HepG2 (cell line): ENCODE results near the gene MALRD1. TPM values are rescaled to one million over a fixed set of nuclear protein-coding genes. Genes with fewer than 3 reads are reported as not detected.

ENCODE experiments used
- JUN ChIP-seq: sonication (generic); formaldehyde crosslinking; IDR thresholded peaks from 2 replicates; pipeline ENCODE4 v1.4.0; 2020; ENCODE audit warnings: mild to moderate bottlenecking, missing genetic modification reagents
- KDM6A ChIP-seq: IDR thresholded peaks from 2 replicates; pipeline ENCODE4 v1.6.1; 2016; ENCODE audit warnings: low read depth
- RARA ChIP-seq: IDR thresholded peaks from 2 replicates; pipeline ENCODE4 v1.6.1; 2016; ENCODE audit warnings: missing genetic modification reagents, missing compliant biosample characterization
- ZBTB3 ChIP-seq: sonication (generic); formaldehyde crosslinking; IDR thresholded peaks from 2 replicates; pipeline ENCODE4 v1.4.0; 2020; ENCODE audit warnings: low read depth, mild to moderate bottlenecking, moderate library complexity, missing genetic modification reagents, borderline replicate concordance
- ZNF205 ChIP-seq: IDR thresholded peaks from 2 replicates; pipeline ENCODE4 v1.6.1; 2018; ENCODE audit warnings: missing biosample characterization, missing genetic modification reagents
- polyA plus RNA-seq, 8 experiments: library from polyadenylated mRNA; depleted of rRNA in 3 of 8; stranded (reverse) in 7 of 8; unstranded in 1 of 8; fragments of >200 nt; fragmentation: Illumina TruSeq in 4 of 8; extraction: Trizol in 4 of 8; gene quantifications; 2 replicates each; pipeline versions ENCODE4 v1.2.1 to v1.2.3, GENCODE V29; 2011 to 2016; ENCODE audit warnings: low read depth in 4 of 8, missing spikeins in 1 of 8, mixed read lengths in 1 of 8; ENCODE audit not compliant: insufficient read depth in 1 of 8
- total RNA-seq, 5 experiments: library from RNA; depleted of rRNA; stranded (reverse); fragments of >200 nt; fragmentation: Illumina TruSeq; extraction: Trizol; gene quantifications; 2 replicates each; pipeline ENCODE4 v1.2.3, GENCODE V29; 2016; ENCODE audit warnings: low read depth in 1 of 5
- TF ChIP-seq, protein P1 (sequence below), 2 experiments: IDR thresholded peaks; 2 replicates each; pipeline ENCODE4 v1.6.1; 2011 to 2012; ENCODE audit warnings: low read length in 2 of 2, borderline replicate concordance in 1 of 2, low read depth in 1 of 2, mild to moderate bottlenecking in 1 of 2, moderate library complexity in 1 of 2
- TF ChIP-seq, protein P2 (sequence below): sonication (generic); formaldehyde crosslinking; IDR thresholded peaks from 2 replicates; pipeline ENCODE4 v1.4.0; 2020; ENCODE audit warnings: missing genetic modification reagents
- TF ChIP-seq, protein P3 (sequence below): sonication (generic); formaldehyde crosslinking; IDR thresholded peaks from 2 replicates; pipeline ENCODE4 v1.4.0; 2020; ENCODE audit warnings: missing genetic modification reagents, mild to moderate bottlenecking, borderline replicate concordance
- TF ChIP-seq, protein P4 (sequence below): sonication (generic); formaldehyde crosslinking; IDR thresholded peaks from 2 replicates; pipeline ENCODE4 v1.4.0; 2020; ENCODE audit warnings: low read depth, mild to moderate bottlenecking, missing genetic modification reagents
- TF ChIP-seq, protein P5 (sequence below): sonication (generic); formaldehyde crosslinking; IDR thresholded peaks from 2 replicates; pipeline ENCODE4 v1.4.0; 2020; ENCODE audit warnings: missing genetic modification reagents
- TF ChIP-seq, protein P6 (sequence below): sonication (generic); formaldehyde crosslinking; IDR thresholded peaks from 2 replicates; pipeline ENCODE4 v1.8.1; 2022; ENCODE audit warnings: low read depth, mild to moderate bottlenecking, missing genetic modification reagents

Gene MALRD1
- total and polyA plus RNA-seq, 2 of the 13 experiments (the other 11 are each of a cell fraction or from before 2014, with no cell fraction given), result 5.7 to 15.4 TPM

DNA sequence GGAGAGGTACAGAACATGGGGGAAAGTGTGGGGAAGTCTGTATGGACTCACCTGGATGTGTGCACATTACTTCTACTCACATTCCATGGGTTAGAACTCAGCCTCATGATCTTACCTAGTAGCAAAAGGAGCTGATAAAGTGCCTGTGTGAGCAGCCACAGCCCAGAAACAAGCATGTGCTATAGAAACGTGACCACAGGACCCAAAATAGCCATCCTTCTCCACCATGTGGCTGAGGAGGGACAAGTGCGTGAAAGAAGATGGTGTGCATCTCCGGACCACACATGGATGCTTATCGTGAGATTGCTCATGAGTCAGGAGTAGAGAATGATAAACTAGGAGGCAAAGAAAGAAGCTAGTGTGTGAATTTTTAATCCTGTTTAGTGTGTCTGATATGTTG lies 431.3 kb downstream of the MALRD1 start (continued):
- TF ChIP-seq, protein P1, sequence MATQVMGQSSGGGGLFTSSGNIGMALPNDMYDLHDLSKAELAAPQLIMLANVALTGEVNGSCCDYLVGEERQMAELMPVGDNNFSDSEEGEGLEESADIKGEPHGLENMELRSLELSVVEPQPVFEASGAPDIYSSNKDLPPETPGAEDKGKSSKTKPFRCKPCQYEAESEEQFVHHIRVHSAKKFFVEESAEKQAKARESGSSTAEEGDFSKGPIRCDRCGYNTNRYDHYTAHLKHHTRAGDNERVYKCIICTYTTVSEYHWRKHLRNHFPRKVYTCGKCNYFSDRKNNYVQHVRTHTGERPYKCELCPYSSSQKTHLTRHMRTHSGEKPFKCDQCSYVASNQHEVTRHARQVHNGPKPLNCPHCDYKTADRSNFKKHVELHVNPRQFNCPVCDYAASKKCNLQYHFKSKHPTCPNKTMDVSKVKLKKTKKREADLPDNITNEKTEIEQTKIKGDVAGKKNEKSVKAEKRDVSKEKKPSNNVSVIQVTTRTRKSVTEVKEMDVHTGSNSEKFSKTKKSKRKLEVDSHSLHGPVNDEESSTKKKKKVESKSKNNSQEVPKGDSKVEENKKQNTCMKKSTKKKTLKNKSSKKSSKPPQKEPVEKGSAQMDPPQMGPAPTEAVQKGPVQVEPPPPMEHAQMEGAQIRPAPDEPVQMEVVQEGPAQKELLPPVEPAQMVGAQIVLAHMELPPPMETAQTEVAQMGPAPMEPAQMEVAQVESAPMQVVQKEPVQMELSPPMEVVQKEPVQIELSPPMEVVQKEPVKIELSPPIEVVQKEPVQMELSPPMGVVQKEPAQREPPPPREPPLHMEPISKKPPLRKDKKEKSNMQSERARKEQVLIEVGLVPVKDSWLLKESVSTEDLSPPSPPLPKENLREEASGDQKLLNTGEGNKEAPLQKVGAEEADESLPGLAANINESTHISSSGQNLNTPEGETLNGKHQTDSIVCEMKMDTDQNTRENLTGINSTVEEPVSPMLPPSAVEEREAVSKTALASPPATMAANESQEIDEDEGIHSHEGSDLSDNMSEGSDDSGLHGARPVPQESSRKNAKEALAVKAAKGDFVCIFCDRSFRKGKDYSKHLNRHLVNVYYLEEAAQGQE (IDR thresholded peaks at IDR 0.05; ENCODE audit: borderline replicate concordance in 1 of 2, low read depth in 1 of 2, low read length in 2 of 2), result no peak
- TF ChIP-seq RARA, result no peak
- TF ChIP-seq, protein P2, sequence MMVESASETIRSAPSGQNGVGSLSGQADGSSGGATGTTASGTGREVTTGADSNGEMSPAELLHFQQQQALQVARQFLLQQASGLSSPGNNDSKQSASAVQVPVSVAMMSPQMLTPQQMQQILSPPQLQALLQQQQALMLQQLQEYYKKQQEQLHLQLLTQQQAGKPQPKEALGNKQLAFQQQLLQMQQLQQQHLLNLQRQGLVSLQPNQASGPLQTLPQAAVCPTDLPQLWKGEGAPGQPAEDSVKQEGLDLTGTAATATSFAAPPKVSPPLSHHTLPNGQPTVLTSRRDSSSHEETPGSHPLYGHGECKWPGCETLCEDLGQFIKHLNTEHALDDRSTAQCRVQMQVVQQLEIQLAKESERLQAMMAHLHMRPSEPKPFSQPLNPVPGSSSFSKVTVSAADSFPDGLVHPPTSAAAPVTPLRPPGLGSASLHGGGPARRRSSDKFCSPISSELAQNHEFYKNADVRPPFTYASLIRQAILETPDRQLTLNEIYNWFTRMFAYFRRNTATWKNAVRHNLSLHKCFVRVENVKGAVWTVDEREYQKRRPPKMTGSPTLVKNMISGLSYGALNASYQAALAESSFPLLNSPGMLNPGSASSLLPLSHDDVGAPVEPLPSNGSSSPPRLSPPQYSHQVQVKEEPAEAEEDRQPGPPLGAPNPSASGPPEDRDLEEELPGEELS (CRISPR knock-in tag), result no peak
- no peak for TF ChIP-seq KDM6A (CRISPR knock-in tag)
- TF ChIP-seq, protein P3, sequence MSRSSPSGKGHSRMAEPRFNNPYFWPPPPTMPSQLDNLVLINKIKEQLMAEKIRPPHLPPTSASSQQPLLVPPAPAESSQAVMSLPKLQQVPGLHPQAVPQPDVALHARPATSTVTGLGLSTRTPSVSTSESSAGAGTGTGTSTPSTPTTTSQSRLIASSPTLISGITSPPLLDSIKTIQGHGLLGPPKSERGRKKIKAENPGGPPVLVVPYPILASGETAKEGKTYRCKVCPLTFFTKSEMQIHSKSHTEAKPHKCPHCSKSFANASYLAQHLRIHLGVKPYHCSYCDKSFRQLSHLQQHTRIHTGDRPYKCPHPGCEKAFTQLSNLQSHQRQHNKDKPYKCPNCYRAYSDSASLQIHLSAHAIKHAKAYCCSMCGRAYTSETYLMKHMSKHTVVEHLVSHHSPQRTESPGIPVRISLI (CRISPR knock-in tag), result no peak
- TF ChIP-seq, protein P4, sequence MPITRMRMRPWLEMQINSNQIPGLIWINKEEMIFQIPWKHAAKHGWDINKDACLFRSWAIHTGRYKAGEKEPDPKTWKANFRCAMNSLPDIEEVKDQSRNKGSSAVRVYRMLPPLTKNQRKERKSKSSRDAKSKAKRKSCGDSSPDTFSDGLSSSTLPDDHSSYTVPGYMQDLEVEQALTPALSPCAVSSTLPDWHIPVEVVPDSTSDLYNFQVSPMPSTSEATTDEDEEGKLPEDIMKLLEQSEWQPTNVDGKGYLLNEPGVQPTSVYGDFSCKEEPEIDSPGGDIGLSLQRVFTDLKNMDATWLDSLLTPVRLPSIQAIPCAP (CRISPR knock-in tag), result no peak
- TF ChIP-seq ZBTB3, result no peak
- TF ChIP-seq JUN (CRISPR knock-in tag), result no peak
- TF ChIP-seq, protein P5, sequence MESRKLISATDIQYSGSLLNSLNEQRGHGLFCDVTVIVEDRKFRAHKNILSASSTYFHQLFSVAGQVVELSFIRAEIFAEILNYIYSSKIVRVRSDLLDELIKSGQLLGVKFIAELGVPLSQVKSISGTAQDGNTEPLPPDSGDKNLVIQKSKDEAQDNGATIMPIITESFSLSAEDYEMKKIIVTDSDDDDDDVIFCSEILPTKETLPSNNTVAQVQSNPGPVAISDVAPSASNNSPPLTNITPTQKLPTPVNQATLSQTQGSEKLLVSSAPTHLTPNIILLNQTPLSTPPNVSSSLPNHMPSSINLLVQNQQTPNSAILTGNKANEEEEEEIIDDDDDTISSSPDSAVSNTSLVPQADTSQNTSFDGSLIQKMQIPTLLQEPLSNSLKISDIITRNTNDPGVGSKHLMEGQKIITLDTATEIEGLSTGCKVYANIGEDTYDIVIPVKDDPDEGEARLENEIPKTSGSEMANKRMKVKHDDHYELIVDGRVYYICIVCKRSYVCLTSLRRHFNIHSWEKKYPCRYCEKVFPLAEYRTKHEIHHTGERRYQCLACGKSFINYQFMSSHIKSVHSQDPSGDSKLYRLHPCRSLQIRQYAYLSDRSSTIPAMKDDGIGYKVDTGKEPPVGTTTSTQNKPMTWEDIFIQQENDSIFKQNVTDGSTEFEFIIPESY (CRISPR knock-in tag), result no peak
- TF ChIP-seq, protein P6, sequence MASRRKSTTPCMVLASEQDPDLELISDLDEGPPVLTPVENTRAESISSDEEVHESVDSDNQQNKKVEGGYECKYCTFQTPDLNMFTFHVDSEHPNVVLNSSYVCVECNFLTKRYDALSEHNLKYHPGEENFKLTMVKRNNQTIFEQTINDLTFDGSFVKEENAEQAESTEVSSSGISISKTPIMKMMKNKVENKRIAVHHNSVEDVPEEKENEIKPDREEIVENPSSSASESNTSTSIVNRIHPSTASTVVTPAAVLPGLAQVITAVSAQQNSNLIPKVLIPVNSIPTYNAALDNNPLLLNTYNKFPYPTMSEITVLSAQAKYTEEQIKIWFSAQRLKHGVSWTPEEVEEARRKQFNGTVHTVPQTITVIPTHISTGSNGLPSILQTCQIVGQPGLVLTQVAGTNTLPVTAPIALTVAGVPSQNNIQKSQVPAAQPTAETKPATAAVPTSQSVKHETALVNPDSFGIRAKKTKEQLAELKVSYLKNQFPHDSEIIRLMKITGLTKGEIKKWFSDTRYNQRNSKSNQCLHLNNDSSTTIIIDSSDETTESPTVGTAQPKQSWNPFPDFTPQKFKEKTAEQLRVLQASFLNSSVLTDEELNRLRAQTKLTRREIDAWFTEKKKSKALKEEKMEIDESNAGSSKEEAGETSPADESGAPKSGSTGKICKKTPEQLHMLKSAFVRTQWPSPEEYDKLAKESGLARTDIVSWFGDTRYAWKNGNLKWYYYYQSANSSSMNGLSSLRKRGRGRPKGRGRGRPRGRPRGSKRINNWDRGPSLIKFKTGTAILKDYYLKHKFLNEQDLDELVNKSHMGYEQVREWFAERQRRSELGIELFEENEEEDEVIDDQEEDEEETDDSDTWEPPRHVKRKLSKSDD, result no peak
- no peak for TF ChIP-seq ZNF205 (CRISPR knock-in tag)
- TF ChIP-seq, all 625 proteins: peak for 0
